ENCODE results near the gene C1QC.
"Not testable (repeated sequence)": the region's sequence is repeated elsewhere in the genome, so short reads cannot be mapped to it uniquely, and the experiment has no call there.

C1QC gene

DNA sequence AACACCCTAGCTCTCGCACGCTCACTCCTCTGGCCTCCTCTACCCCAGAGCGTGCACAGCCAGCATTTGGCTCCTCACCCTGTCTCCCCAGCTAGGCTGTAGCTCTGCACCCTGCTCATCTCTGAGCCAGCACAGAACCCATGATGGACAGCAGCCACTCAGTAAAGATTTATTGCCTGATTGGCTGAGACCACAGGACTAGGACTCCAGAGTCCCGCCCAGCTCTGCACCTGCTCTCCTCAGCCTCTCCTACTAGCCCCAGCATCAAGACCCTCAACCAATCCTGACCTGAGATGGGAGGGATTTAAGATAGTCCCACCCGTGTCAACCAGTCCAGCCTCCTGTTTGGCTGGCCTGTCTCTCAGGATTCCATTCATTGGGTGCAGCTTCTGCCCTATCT, 18.9 kb downstream of the C1QC start:
- H3K4me3 ChIP-seq (ENCODE audit: low read depth, low read length) = no peak overlapping the region
- DNase-seq (ENCODE audit: low read depth, low spot score) = no peak
- TF ChIP-seq, protein P1, sequence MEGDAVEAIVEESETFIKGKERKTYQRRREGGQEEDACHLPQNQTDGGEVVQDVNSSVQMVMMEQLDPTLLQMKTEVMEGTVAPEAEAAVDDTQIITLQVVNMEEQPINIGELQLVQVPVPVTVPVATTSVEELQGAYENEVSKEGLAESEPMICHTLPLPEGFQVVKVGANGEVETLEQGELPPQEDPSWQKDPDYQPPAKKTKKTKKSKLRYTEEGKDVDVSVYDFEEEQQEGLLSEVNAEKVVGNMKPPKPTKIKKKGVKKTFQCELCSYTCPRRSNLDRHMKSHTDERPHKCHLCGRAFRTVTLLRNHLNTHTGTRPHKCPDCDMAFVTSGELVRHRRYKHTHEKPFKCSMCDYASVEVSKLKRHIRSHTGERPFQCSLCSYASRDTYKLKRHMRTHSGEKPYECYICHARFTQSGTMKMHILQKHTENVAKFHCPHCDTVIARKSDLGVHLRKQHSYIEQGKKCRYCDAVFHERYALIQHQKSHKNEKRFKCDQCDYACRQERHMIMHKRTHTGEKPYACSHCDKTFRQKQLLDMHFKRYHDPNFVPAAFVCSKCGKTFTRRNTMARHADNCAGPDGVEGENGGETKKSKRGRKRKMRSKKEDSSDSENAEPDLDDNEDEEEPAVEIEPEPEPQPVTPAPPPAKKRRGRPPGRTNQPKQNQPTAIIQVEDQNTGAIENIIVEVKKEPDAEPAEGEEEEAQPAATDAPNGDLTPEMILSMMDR (IDR thresholded peaks at IDR 0.05; ENCODE audit: low read depth, low read length) = no peak
- in situ Hi-C loops (cut with HindIII; ENCODE audit: low sequenced_read_pairs) = no loop called here

DNA sequence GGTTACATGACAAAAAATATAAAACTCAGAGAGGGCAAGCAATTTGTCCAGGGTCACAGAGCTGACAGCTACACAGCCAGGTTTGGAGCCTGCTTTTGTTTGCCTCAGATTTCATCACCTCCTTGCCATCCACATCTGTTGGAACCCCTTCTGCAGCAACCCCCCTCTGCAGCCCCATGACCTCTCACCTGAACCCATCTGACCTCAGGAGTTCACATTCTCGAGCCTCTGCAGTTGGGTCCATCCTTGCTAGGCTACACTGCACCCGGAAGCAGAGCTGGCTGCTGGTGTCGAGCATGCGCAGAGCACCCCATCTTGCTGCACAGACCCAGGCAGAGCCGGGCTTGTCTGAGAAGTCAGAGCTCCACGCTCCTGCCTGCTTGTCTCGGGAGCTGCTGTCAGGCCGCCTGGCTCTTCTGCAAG, 19.6 kb downstream of the C1QC start:
- DNase-seq (ENCODE audit: low read depth, low spot score) = no peak
- TF ChIP-seq, protein P1 (IDR thresholded peaks at IDR 0.05; ENCODE audit: low read depth, low read length) = no peak
- no peak overlapping the region for H3K4me3 ChIP-seq (ENCODE audit: low read depth, low read length)
- in situ Hi-C loops (cut with HindIII; ENCODE audit: low sequenced_read_pairs) = no loop called here

DNA sequence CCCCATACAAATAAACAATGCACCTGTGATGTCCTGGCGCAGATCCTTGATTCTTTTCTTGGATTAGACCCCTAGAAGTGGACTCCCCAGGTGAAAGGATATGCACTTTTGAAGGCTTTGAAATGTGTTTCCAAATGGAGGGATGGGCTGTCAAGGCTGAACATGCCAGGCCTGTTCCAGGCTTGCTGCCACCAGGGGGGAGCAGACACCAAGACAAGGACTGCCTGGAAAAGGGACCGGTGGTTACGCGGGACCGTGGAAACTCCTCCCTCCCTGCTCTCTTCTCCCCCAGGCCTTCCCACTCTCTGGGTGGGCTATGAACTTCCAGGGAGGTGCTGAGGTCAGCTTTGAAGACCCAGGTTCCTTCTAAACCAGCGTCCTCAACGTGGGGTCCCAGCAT, 22.3 kb downstream of the C1QC start:
- TF ChIP-seq, protein P1 (IDR thresholded peaks at IDR 0.05; ENCODE audit: low read depth, low read length) = peak; percentile 66
- DNase-seq (ENCODE audit: low read depth, low spot score) = peak; percentile 20
- in situ Hi-C loops (cut with HindIII; ENCODE audit: low sequenced_read_pairs) = no loop called here
- no peak overlapping the region for H3K4me3 ChIP-seq (ENCODE audit: low read depth, low read length)

DNA sequence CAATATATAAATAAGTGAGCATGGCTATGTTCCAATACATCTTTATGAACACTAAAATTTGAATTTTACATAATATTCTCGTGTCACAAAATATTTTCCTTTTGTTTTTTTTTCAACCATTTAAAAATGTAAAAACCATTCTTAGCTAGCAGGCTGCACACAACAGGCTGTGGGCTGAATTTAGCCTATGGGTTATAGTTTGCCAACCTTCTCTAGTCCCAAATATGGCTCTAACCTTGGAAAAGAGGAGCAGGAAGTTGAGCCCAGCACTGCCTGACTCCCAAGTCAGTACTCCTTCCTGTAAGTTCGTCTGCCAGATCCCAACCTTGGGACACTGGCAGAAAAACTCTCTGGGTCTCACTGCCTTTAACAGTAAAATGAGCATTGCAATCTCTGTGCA, 23.0 kb downstream of the C1QC start:
- H3K4me3 ChIP-seq (ENCODE audit: low read depth, low read length) = no peak overlapping the region
- DNase-seq (ENCODE audit: low read depth, low spot score) = no peak
- TF ChIP-seq, protein P1 (IDR thresholded peaks at IDR 0.05; ENCODE audit: low read depth, low read length) = no peak
- in situ Hi-C loops (cut with HindIII; ENCODE audit: low sequenced_read_pairs) = no loop called here

DNA sequence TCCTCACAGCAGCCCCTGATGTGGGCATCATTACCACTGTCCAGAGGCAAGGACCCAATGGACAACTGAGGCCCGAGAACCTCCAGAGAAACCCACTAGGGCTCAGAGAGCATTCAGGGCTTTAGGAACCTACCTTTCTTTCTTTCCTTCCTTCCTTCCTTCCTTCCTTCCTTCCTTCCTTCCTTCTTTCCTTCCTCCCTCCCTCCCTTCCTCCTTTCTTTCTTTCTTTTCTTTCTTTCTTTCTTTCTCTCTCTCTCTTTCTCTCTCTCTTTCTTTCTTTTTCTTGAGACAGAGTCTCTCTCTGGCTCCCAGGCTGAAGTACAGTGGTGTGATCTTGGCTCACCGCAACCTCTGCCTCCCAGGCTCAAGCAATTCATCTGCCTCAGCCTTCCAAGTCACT, 25.4 kb downstream of the C1QC start:
- in situ Hi-C loops (cut with HindIII; ENCODE audit: low sequenced_read_pairs); H3K4me3 ChIP-seq (ENCODE audit: low read depth, low read length); DNase-seq (ENCODE audit: low read depth, low spot score): not testable (repeated sequence)

DNA sequence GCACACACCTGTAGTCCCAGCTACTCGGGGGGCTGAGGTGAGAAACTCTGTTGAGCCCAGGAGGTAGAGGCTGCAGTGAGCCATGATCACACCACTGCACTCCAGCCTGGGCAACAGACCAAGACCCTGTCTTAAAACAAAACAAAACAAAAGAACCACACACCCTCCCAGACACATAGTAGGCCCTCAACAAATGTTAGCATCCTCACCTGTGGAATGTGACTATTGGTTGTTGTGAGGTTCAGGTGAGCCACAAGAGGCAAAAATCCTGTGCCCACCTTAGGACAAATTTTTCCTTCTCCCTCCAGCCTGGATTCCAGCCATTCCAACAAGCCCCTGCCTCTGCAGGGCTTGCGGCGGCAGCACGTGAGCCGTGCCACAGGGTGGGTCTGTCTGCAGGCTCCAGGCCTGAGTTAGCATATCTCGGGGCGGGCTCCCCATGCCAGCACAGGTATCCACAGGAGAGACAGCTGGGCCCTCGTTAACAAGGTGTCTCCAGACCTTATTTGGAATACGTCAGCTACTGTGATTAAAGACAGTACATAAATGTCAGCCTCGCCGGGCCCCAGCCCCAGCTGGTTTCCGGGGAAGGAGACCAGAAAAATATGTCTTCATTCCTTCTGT, 27.0 kb downstream of the C1QC start:
- no peak overlapping the region for H3K4me3 ChIP-seq (ENCODE audit: low read depth, low read length)
- no peak for DNase-seq (ENCODE audit: low read depth, low spot score)
- TF ChIP-seq, protein P1 (IDR thresholded peaks at IDR 0.05; ENCODE audit: low read depth, low read length) = no peak
- in situ Hi-C loops (cut with HindIII; ENCODE audit: low sequenced_read_pairs) = no loop called here

DNA sequence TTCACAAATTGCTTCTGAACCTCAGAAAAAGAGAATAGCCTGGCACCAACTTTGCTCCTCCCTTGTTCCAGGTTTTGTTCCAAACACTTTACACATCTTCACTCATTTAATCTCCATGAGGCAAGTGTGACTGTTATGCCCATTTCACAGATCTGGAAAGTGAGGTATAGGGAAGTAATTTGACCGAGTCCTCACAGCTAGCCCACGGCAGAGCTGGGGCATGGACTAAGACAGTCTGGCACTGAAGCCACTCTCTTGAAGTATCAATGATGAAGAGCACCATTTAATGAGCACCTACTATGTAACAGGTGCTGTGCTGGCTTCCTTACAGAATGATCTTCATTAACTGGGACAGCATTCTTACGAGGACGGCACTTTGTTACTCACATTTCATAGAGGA, 28.6 kb downstream of the C1QC start:
- in situ Hi-C loops (cut with HindIII; ENCODE audit: low sequenced_read_pairs) = no loop called here

More for the DNA sequence above, 28.6 kb downstream of the C1QC start:
- no peak overlapping the region for H3K4me3 ChIP-seq (ENCODE audit: low read depth, low read length)
- TF ChIP-seq, protein P1 (IDR thresholded peaks at IDR 0.05; ENCODE audit: low read depth, low read length) = no peak
- no peak for DNase-seq (ENCODE audit: low read depth, low spot score)

All from astrocyte of the spinal cord (primary cell).